Activated CD4-positive, alpha-beta T cell treated with anti-CD3 and anti-CD28 coated beads for 48 hours (primary cell): ENCODE data around the gene PTPRG.
"Not testable (repeated sequence)": the region's sequence is repeated elsewhere in the genome, so short reads cannot be mapped to it uniquely, and the experiment has no call there.

Source experiments
- DNase-seq: peaks from one replicate; pipeline ENCODE4 v3.0.0-alpha.2; 2020

The PTPRG gene

DNA sequence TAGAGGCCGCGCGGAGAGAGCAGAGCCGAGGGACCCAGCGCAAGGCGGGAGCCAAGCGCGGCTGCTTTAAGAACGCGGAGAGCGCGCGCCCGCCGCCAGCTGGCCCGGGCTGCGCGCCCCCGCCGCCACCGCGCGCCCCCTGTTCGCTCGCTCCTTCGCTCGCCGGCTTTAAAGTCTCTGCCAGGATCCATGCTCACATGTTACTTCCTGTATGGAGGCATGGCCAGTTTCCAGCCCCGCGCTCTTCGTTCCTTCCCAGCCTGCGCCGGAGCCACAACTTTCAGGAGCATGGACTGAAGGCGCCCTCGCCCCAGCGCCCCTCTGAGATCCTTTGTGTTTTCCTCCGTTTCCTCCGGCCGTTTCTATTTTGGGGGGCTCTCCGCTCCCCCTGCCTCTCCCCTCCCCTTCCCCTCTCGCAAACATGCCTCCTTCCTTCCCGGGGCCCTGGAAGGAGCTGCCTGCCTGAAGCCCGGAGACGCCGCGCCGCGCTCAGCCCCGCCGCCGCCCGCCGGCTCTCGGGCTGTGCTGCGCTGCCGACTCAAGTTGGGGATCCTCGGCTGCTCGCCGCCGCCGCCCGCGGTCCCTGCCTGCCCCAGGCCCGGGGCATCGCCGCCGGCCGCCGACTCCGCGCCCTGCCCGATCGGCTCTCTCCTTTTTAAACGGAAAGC lies at the start of gene PTPRG:
Gene PTPRG, plus strand, starts transcription at position 198 of the 668 bp plus-strand sequence. CDS start 717 bp downstream, outside the sequence.
- DNase-seq: peak; percentile 46

GRCh38 chr3:61518590-61518989 lies 42.8 kb upstream of the PTPRG start:
- no peak for DNase-seq

GRCh38 chr3:61520966-61521628 lies 40.3 kb upstream of the PTPRG start:
- peak; percentile 67 for DNase-seq

GRCh38 chr3:61522060-61522459 lies 39.3 kb upstream of the PTPRG start:
- DNase-seq: peak; percentile 6

GRCh38 chr3:61522626-61523025 lies 38.7 kb upstream of the PTPRG start:
- DNase-seq: no peak

GRCh38 chr3:61524933-61525332 lies 36.4 kb upstream of the PTPRG start:
- DNase-seq: no peak

GRCh38 chr3:61526308-61526707 lies 35.1 kb upstream of the PTPRG start:
- no peak for DNase-seq

DNA sequence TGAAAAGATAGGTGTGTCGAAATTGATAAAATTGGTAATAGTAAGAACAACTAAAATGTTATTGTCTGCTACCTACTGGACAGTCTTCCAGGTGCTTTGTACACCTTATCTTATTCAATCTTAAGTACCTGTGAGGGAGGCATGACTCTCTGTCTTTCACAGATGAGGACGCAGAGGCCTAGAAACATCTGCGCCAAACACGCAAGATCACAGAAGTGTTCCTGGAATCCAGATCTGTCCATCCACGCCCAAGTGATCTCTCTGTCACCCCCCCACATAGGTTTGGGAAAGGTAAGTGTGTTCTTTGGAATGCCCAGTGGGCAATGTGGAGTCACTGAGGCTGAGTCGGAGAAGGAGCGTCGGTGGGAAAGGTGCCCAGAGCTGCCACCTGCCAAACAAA lies 34.4 kb upstream of the PTPRG start:
- DNase-seq: no peak

DNA sequence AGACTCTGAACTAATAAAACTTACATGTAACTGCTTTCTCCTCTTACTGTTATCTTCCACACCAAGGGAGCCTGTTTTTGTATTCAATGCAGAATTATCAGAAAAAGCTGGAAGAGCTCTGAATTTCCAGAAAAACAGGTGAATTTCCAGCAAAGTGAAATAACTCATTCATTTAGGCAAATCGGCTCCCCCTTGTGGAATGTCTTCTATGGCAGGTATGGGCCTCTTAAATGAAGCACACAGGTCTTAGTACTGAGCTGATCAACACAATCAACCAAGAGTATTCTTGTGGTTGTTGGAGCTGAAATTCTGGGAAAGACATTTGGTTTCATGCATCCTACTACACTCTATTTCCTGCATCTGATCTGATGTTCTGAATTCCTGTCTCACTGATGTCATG lies 31.0 kb upstream of the PTPRG start:
- no peak for DNase-seq

DNA sequence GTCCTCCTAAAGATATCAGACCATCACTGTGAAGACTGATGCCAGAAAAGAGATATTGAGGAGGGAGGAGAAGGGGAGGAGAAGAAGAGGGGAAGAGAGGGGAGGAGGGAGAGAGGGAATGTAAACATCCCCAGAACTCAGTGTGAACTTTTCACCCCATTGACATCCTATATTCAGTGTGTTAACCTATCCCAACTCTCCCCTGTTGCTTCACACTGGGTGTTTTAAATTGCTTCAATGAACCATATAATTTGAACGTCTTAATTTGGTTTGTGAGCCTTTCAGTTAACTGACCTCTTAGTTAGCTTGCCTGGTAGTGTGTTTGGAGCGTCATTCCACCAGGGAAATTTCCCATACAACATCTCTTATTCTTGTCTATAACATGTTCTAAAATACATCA lies 29.8 kb upstream of the PTPRG start:
- no peak for DNase-seq

- DNase-seq: no peak
These were observed 28.5 kb upstream of the PTPRG start for GRCh38 chr3:61532739-61533500.

- DNase-seq: no peak
These were observed 25.5 kb upstream of the PTPRG start for GRCh38 chr3:61535826-61536225.

DNA sequence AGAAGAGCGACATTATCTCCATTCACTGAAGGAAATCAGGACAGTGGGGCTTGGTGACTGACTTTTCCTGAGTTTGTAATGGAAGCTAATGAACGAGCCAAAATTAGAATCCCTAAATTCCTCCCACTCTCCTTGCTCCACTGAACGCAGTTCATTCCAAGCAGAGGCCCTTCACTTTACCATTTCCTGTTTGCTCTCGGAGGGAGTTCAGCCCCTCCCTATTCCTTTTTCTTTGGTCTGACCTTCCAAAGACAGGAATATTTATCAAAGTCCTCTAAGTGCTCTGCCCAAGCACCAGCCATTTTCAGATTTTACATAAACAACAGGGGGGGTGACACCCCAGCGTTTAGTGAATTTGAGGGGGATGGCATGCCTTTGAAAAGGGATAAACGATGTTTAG lies 24.0 kb upstream of the PTPRG start:
- DNase-seq: no peak

DNA sequence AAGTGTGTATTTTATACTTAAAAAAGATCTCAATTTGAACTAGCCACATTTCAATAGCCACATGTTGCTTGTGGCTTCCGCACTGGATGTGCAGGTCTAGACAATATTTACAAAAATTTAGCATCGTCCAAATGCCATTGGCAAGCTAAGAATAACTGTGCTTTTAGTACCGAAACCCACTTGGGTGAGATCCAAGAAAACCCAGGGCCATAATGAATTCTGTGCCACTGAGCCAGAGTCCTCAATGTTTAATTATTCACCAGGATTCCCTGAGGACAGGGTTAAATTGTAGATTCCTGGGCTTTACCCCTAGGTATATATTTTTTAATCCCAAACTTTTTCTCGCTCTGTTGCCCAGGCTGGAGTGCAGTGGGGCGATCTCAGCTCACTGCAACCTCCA lies 22.9 kb upstream of the PTPRG start:
- DNase-seq: no peak

- no peak for DNase-seq
These were observed 19.7 kb upstream of the PTPRG start for GRCh38 chr3:61541694-61542093.

- DNase-seq: no peak
These were observed 15.7 kb upstream of the PTPRG start for GRCh38 chr3:61545716-61546115.

DNA sequence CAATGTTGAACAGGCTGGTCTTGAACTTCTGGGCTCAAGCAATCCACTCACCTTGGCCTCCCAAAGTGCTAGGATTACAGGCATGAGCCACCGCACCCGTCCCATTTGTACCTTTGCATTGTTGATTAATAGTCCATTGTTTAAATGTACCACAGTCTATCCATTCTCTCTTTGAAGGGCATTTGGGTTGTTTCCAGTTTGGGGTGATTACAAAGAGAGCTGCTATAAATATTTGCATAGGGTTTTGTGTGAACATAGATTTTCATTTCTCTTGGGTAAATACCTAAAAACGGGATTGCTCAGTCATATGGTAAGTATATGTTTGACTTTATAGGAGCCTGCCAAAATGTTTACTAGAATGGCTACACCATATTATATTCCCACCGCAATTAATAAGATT lies 13.7 kb upstream of the PTPRG start:
- DNase-seq: no peak

GRCh38 chr3:61552704-61553103 lies 8.7 kb upstream of the PTPRG start:
- DNase-seq: not testable (repeated sequence)

DNA sequence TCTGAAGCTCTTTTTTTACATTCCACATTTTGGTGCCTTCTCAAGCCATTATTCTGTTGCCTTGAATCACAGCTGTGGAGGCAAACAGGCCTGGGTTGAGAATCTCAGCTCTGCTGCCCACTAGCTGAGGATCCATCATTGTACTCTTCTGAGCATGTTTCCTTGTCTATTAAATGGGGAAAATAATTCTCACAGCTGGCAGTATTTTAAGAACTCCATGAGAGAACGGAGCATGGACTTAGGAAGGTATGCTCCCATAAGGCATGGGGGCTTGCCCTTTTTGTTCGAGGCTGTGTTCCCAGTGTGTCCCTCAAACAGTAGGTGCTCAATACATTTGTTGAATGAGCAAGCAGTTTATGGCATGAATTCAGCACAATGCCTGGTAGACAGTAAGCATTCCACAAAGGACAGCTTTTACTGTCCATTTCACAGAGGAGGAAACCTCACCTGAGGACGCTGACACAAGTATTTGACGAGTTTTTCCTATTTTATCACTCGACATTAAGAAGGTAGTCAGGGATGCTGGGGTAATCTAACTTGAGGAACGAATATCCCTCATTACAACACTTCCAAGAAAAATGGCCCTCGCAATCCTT lies 2.1 kb upstream of the PTPRG start:
- no peak for DNase-seq

DNA sequence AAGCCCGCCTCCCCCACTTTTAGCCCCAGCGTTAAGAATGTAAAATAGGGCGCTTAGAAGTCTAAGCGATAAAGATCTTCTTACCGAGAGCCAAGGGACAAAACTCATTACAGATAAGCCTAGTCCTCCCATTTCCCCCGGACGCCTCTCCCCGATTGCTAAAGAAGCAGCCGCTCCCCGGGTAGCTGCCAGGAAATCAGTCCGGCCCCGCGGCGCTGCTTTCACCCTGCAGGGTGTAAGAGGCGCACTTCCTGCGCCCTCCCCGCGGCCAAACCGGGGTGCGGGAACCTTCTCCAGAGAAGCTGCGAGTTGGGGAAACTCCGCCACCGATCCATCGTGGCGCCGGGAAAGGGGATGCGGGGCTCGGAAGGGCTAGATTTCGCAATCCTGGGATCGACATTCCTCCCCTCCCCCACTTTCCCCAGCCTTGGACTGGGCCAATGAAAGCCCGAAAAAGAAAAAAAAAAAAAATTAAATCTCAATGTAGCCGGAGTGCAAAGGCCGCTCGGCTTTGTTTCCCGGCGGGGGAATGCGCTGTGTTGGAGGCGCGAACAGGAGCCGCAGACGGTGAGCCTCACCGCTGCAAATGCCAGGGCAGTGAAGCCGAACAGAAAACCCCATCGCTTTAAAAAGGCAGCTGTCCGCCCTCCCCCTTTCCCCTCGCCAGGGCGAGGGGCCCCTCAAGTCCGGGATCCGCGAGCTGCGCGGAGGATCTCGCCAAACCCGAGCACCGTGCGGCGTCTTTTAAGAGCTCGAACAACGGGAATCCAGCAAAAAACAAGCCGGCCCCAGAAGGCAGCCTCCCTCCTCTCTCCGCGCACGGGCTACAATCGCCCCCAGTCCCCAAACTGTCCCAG lies 626 bp upstream of the PTPRG start:
- peak; percentile 66 for DNase-seq

DNA sequence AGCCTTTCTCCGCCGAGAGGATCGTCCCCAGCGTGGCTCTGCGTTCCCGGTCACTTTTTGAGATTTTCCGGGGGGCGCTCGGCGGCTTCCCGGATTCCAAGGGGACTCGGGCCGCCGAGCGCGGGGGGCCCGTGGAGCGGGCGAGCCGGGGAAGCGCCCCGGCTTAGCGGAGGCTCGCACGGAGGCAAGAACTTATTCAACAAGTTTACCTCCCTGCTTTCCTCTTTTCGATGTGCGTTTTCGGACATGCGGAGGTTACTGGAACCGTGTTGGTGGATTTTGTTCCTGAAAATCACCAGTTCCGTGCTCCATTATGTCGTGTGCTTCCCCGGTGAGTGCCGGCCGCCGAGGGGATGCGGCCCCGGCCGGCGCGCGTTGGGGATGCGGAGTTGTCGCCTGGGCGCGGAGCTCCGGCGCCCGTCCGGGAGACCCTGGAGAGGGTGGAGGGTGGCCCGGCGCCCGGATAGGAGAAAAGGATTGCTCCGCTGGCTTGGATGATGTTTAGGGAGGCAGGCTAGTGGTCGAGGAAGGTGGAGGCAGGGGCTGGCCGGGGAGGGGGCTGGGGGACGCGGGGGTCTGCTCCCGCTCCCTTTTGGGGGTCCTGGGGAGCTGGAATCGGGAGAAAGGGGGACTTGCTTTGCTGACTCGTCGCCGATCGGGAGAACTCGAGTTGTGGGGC lies 810 bp downstream of the PTPRG start:
- no peak for DNase-seq

DNA sequence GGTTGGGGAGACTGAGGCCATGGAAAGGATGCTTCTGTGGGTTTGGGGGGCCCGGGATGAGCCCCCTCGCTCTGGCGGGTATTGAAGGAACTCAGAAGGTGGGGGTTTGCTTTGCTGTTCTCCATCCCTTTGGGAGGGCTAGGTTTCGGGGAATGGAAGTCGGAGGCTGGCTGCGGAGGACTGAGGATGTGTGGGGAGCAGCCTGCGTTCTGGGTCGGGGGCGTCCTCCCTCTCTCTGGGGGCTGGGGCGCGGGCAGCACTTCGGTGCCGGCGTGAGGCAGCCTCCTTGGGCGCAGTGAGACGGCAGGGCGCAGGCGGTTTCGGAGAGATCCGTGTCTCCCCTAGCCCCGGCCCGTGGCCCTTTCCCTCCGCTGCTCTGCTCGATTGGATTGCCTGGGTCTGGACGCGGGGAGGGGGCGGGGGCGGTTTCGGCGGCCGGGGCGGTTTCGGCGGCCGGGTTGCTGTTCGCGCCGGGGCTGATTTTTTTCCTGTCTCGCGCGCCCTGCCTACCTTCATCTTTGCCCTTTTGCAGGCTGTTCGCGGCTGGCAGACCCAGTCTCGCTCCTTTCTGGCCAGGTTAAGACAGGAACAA lies 1.4 kb downstream of the PTPRG start:
- peak; percentile 3 for DNase-seq
